ENCODE data around the gene GPSM1.
A peak's percentile ranks its signal among the peaks of the same experiment; 100 is the strongest.

The GPSM1 gene

GRCh38 chr9:136326761-136327303, 507 bp upstream of the GPSM1 start:
- Histone ChIP-seq H3K4me3 (ENCODE audit: low read length) (no peak overlapping the region), H3K36me3 (ENCODE audit: control insufficient read depth, insufficient read depth, low read length) (no peaks in the 10 kb centered on the region), H3K27me3 (ENCODE audit: control insufficient read depth, insufficient read depth, low read length) (peaks cover 12% of the 10 kb centered on the region), H3K4me1 (ENCODE audit: control insufficient read depth, insufficient read depth, low read length) (peaks cover 33% of the 10 kb centered on the region), H3K9ac (ENCODE audit: low read length) (no peak overlapping the region), H3K9me3 (ENCODE audit: control insufficient read depth, low read length) (no peaks in the 10 kb centered on the region)

GRCh38 chr9:136328011-136328621, 777 bp downstream of the GPSM1 start:
- no peaks in the 10 kb centered on the region for H3K36me3 ChIP-seq (ENCODE audit: control insufficient read depth, insufficient read depth, low read length)
- no peak overlapping the region for H3K4me3 ChIP-seq (ENCODE audit: low read length)
- no peaks in the 10 kb centered on the region for H3K9me3 ChIP-seq (ENCODE audit: control insufficient read depth, low read length)
- H3K4me1 ChIP-seq (ENCODE audit: control insufficient read depth, insufficient read depth, low read length), result peaks cover 33% of the 10 kb centered on the region
- H3K9ac ChIP-seq (ENCODE audit: low read length), result peak overlapping the region; percentile 37
- peaks cover 12% of the 10 kb centered on the region for H3K27me3 ChIP-seq (ENCODE audit: control insufficient read depth, insufficient read depth, low read length)

GRCh38 chr9:136328622-136329041, 1.3 kb downstream of the GPSM1 start:
- Histone ChIP-seq H3K4me1 (ENCODE audit: control insufficient read depth, insufficient read depth, low read length) (peaks cover 31% of the 10 kb centered on the region), H3K27me3 (ENCODE audit: control insufficient read depth, insufficient read depth, low read length) (peaks cover 12% of the 10 kb centered on the region), H3K36me3 (ENCODE audit: control insufficient read depth, insufficient read depth, low read length) (no peaks in the 10 kb centered on the region), H3K9ac (ENCODE audit: low read length) (peak overlapping the region; percentile 37), H3K9me3 (ENCODE audit: control insufficient read depth, low read length) (no peaks in the 10 kb centered on the region), H3K4me3 (ENCODE audit: low read length) (no peak overlapping the region)

DNA sequence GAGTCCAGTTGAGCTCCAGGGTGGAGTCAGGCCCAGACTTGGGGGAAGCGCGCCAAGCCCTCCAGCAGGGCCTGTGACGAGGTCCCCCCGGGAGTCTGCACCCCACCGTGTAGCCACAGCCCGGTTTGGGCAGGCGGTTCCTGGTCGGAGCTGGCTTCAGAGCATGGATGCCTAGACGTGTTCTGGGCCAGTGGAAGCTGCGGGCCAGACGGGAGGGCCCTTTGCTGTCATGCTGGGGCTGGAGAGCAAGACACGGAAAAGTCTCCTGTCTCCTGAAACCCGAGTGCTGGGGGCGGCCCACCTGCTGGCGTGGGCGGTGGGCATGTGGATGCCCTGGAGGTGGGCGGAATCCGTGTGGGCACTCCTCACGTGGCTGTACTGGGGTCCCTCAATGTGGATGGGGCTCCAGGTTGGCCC, 1.9 kb downstream of the GPSM1 start:
- H3K4me1 ChIP-seq (ENCODE audit: control insufficient read depth, insufficient read depth, low read length), result peaks cover 25% of the 10 kb centered on the region
- H3K36me3 ChIP-seq (ENCODE audit: control insufficient read depth, insufficient read depth, low read length), result no peaks in the 10 kb centered on the region
- no peak overlapping the region for H3K4me3 ChIP-seq (ENCODE audit: low read length)
- peak overlapping the region; percentile 39 for H3K9ac ChIP-seq (ENCODE audit: low read length)
- H3K9me3 ChIP-seq (ENCODE audit: control insufficient read depth, low read length), result no peaks in the 10 kb centered on the region
- peaks cover 12% of the 10 kb centered on the region for H3K27me3 ChIP-seq (ENCODE audit: control insufficient read depth, insufficient read depth, low read length)

DNA sequence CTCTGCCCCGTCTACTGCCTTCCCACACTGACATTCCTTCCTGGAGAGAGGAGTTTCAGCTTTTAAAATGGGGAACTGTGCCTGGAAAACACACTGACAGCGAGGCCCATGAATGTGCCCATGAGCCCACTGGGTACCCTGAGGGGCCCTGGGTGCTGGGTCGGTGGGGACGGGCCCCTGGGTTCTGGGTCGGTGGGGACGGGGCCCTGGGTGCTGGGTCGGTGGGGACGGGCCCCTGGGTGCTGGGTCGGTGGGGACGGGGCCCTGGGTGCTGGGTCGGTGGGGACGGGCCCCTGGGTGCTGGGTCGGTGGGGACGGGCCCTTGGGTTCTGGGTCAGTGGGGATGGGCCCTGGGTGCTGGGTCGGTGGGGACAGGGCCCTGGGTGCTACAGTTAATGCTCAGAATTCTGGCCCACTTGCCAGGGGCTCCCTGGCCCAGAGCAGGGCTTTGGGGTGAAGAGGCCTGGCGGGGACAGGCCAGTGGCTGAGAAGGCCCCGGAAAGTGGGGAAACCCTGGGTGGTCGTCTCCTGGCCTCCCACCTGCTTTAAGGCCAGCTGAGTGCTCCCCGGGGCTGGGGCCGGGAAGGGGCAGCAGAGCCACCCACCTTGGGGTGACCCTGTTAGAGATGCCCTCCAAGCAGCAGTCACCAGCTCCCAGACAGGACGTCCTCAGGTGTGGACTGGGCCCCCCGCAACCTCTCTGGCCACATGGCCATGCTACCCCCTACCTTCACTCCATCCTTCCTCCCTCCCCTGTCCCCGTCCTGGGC, 2.5 kb downstream of the GPSM1 start:
- H3K4me1 ChIP-seq (ENCODE audit: control insufficient read depth, insufficient read depth, low read length), result peaks cover 19% of the 10 kb centered on the region
- no peaks in the 10 kb centered on the region for H3K9me3 ChIP-seq (ENCODE audit: control insufficient read depth, low read length)
- H3K36me3 ChIP-seq (ENCODE audit: control insufficient read depth, insufficient read depth, low read length), result no peaks in the 10 kb centered on the region
- peaks cover 12% of the 10 kb centered on the region for H3K27me3 ChIP-seq (ENCODE audit: control insufficient read depth, insufficient read depth, low read length)
- no peak overlapping the region for H3K9ac ChIP-seq (ENCODE audit: low read length)
- H3K4me3 ChIP-seq (ENCODE audit: low read length), result no peak overlapping the region

DNA sequence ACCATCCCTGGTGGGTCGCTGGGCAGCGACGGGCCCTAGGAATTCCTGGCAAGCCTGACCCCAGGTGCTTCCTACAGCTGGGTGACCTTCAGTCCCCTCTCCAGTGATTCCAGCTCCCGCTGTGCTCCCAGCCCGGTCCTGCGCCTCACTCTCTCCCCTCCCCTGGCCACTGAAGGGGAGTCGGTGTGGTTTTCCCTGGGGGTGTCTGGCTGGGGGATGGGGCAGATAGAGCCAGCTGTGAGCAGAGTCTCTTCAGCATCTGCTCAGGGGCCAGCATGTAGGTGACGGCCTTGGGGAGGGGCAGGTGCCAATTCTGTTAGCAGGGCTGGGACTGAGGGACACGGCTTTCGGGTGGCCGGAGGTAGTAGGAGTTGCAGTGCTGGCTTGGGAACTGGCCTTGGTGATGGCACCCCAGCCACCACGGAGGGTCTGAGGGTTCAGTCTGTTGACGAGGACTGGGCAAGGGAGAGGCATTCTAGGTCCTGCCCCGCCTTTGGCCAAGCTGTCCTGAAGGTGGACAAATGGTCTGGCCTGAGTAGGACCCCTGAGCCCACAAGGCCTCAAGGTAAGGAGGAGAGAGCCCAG, 3.2 kb downstream of the GPSM1 start:
- H3K4me3 ChIP-seq (ENCODE audit: low read length), result no peak overlapping the region
- H3K27me3 ChIP-seq (ENCODE audit: control insufficient read depth, insufficient read depth, low read length), result peaks cover 8% of the 10 kb centered on the region
- H3K9ac ChIP-seq (ENCODE audit: low read length), result no peak overlapping the region
- peaks cover 16% of the 10 kb centered on the region for H3K4me1 ChIP-seq (ENCODE audit: control insufficient read depth, insufficient read depth, low read length)
- no peaks in the 10 kb centered on the region for H3K9me3 ChIP-seq (ENCODE audit: control insufficient read depth, low read length)
- H3K36me3 ChIP-seq (ENCODE audit: control insufficient read depth, insufficient read depth, low read length), result no peaks in the 10 kb centered on the region

- Histone ChIP-seq H3K9ac (ENCODE audit: low read length) (no peak overlapping the region), H3K36me3 (ENCODE audit: control insufficient read depth, insufficient read depth, low read length) (no peaks in the 10 kb centered on the region), H3K4me3 (ENCODE audit: low read length) (no peak overlapping the region), H3K27me3 (ENCODE audit: control insufficient read depth, insufficient read depth, low read length) (peaks cover 8% of the 10 kb centered on the region), H3K9me3 (ENCODE audit: control insufficient read depth, low read length) (no peaks in the 10 kb centered on the region), H3K4me1 (ENCODE audit: control insufficient read depth, insufficient read depth, low read length) (peaks cover 16% of the 10 kb centered on the region)
Measured at GRCh38 chr9:136331030-136331429, 3.7 kb downstream of the GPSM1 start.

GRCh38 chr9:136331556-136332481, 4.5 kb downstream of the GPSM1 start:
- no peaks in the 10 kb centered on the region for H3K9me3 ChIP-seq (ENCODE audit: control insufficient read depth, low read length)
- peaks cover 6% of the 10 kb centered on the region for H3K27me3 ChIP-seq (ENCODE audit: control insufficient read depth, insufficient read depth, low read length)
- H3K9ac ChIP-seq (ENCODE audit: low read length), result no peak overlapping the region
- H3K4me3 ChIP-seq (ENCODE audit: low read length), result no peak overlapping the region
- H3K36me3 ChIP-seq (ENCODE audit: control insufficient read depth, insufficient read depth, low read length), result no peaks in the 10 kb centered on the region
- peaks cover 8% of the 10 kb centered on the region for H3K4me1 ChIP-seq (ENCODE audit: control insufficient read depth, insufficient read depth, low read length)

DNA sequence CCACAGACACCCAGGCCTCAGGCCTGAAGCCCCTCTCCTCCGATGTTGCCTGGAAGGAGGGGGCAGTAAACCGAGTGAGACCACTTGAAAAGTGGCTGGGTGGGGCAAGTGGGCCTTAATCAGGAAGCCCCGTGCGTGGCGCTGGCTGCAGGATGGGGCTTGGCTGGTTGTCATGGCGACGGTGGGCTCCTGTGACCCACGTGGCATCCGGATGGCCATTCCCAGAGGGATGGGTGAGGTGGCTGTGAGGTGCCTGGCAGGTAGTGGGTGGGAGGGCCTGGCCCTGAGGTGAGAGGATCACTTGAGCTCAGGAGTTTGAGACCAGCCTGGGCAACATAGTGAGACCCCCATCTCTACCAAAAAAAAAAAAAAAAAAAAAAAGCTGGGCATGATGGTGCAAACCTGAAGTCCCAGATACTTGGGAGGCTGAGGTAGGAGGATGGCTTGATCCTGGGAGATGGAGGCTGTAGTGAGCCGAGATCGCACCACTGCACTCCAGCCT, 5.2 kb downstream of the GPSM1 start:
- Histone ChIP-seq H3K9ac (ENCODE audit: low read length) (no peak overlapping the region), H3K27me3 (ENCODE audit: control insufficient read depth, insufficient read depth, low read length) (peaks cover 4% of the 10 kb centered on the region), H3K9me3 (ENCODE audit: control insufficient read depth, low read length) (no peaks in the 10 kb centered on the region), H3K36me3 (ENCODE audit: control insufficient read depth, insufficient read depth, low read length) (no peaks in the 10 kb centered on the region), H3K4me1 (ENCODE audit: control insufficient read depth, insufficient read depth, low read length) (peaks cover 6% of the 10 kb centered on the region), H3K4me3 (ENCODE audit: low read length) (no peak overlapping the region)

DNA sequence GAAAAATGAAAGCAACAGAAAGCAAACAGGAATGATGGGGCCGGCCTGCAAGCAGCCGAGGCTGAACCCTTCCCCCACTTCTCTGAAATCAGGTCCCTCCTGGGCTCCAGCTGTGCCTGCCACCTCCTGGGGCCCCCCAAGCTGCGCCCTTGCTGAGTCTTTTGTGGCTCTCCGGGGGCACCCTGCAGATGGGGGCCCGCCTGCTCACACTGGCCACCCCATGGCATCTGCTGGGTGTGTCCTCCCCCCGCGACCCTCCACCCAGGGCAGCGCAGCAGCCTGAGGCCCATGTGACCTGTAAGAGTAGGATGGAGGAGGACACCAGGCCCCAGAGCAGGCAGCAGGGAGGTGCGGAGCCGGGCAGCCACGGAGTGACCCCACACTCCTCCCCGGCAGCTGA, 5.7 kb downstream of the GPSM1 start:
- no peak overlapping the region for H3K4me3 ChIP-seq (ENCODE audit: low read length)
- H3K27me3 ChIP-seq (ENCODE audit: control insufficient read depth, insufficient read depth, low read length), result peaks cover 4% of the 10 kb centered on the region
- H3K9ac ChIP-seq (ENCODE audit: low read length), result no peak overlapping the region
- no peaks in the 10 kb centered on the region for H3K36me3 ChIP-seq (ENCODE audit: control insufficient read depth, insufficient read depth, low read length)
- H3K4me1 ChIP-seq (ENCODE audit: control insufficient read depth, insufficient read depth, low read length), result peaks cover 4% of the 10 kb centered on the region
- no peaks in the 10 kb centered on the region for H3K9me3 ChIP-seq (ENCODE audit: control insufficient read depth, low read length)

- H3K4me1 ChIP-seq (ENCODE audit: control insufficient read depth, insufficient read depth, low read length), result no peaks in the 10 kb centered on the region
- no peak overlapping the region for H3K4me3 ChIP-seq (ENCODE audit: low read length)
- H3K36me3 ChIP-seq (ENCODE audit: control insufficient read depth, insufficient read depth, low read length), result no peaks in the 10 kb centered on the region
- no peaks in the 10 kb centered on the region for H3K27me3 ChIP-seq (ENCODE audit: control insufficient read depth, insufficient read depth, low read length)
- H3K9ac ChIP-seq (ENCODE audit: low read length), result no peak overlapping the region
- H3K9me3 ChIP-seq (ENCODE audit: control insufficient read depth, low read length), result no peaks in the 10 kb centered on the region
Measured at GRCh38 chr9:136333486-136333885, 6.1 kb downstream of the GPSM1 start.
